ENCODE measurements around the gene ACTA1. TPM values are rescaled to one million over a fixed set of nuclear protein-coding genes. Genes with fewer than 3 reads are reported as not detected.

ACTA1 gene
- total and polyA plus RNA-seq, 10 of the 15 experiments (the other 5 are each of a cell fraction or from before 2014, with no cell fraction given) = 0.05 to 0.35 (median 0.12) TPM; not detected in 7

DNA sequence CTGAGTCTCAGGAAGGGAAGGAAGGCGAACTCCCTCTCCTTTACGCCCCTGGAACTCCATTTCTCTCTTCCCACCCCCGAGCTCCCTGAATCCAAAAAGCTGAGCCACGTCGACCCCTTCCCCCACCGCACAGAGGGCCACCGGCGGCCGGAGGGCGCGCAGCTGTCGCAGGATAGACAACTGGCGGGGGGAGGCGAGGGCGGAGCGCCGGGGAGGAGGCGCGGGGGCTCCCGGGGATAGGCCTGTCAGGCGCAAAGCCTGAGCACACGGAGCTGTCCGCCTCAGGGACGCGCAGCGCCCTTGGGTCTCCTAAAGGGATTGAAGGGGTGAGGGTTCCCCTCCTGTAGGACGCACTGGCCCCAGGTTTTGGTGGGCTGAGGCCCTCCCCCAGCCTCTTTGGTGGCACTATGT is 752 bp upstream of the ACTA1 start:
- DNase-seq (ENCODE audit: low read depth, low spot score) = no peak
- in situ Hi-C loops (cut with MboI) (no loop called here), intact Hi-C loops (cut with micrococcal nuclease; ENCODE audit: unreplicated experiment) (no loop called here)
- TF ChIP-seq RAD21 (IDR thresholded peaks at IDR 0.05; ENCODE audit: insufficient read depth, low read depth, low read length) (no peak), NR2C2 (IDR thresholded peaks at IDR 0.05; ENCODE audit: borderline replicate concordance, control insufficient read depth, insufficient read length, low read depth) (no peak), BHLHE40 (IDR thresholded peaks at IDR 0.05; ENCODE audit: borderline replicate concordance in 1 of 2, low read depth in 2 of 2, low read length in 1 of 2) (no peak), GATAD2B (conservative IDR thresholded peaks at IDR 0.05; ENCODE audit: low read depth) (no peak), BCL11A (IDR thresholded peaks at IDR 0.05; ENCODE audit: low read depth, low read length) (no peak), ZSCAN29 (IDR thresholded peaks at IDR 0.05) (no peak), KDM1A (IDR thresholded peaks at IDR 0.05; ENCODE audit: borderline replicate concordance) (no peak)
- TF ChIP-seq, protein P1, sequence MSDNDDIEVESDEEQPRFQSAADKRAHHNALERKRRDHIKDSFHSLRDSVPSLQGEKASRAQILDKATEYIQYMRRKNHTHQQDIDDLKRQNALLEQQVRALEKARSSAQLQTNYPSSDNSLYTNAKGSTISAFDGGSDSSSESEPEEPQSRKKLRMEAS (IDR thresholded peaks at IDR 0.05; ENCODE audit: low read depth, low read length) = no peak
- TF ChIP-seq, protein P2, sequence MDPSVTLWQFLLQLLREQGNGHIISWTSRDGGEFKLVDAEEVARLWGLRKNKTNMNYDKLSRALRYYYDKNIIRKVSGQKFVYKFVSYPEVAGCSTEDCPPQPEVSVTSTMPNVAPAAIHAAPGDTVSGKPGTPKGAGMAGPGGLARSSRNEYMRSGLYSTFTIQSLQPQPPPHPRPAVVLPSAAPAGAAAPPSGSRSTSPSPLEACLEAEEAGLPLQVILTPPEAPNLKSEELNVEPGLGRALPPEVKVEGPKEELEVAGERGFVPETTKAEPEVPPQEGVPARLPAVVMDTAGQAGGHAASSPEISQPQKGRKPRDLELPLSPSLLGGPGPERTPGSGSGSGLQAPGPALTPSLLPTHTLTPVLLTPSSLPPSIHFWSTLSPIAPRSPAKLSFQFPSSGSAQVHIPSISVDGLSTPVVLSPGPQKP (IDR thresholded peaks at IDR 0.05; ENCODE audit: low read depth, low read length) = no peak
- TF ChIP-seq, protein P3, sequence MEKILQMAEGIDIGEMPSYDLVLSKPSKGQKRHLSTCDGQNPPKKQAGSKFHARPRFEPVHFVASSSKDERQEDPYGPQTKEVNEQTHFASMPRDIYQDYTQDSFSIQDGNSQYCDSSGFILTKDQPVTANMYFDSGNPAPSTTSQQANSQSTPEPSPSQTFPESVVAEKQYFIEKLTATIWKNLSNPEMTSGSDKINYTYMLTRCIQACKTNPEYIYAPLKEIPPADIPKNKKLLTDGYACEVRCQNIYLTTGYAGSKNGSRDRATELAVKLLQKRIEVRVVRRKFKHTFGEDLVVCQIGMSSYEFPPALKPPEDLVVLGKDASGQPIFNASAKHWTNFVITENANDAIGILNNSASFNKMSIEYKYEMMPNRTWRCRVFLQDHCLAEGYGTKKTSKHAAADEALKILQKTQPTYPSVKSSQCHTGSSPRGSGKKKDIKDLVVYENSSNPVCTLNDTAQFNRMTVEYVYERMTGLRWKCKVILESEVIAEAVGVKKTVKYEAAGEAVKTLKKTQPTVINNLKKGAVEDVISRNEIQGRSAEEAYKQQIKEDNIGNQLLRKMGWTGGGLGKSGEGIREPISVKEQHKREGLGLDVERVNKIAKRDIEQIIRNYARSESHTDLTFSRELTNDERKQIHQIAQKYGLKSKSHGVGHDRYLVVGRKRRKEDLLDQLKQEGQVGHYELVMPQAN (conservative IDR thresholded peaks at IDR 0.05) = no peak
- TF ChIP-seq, protein P4, sequence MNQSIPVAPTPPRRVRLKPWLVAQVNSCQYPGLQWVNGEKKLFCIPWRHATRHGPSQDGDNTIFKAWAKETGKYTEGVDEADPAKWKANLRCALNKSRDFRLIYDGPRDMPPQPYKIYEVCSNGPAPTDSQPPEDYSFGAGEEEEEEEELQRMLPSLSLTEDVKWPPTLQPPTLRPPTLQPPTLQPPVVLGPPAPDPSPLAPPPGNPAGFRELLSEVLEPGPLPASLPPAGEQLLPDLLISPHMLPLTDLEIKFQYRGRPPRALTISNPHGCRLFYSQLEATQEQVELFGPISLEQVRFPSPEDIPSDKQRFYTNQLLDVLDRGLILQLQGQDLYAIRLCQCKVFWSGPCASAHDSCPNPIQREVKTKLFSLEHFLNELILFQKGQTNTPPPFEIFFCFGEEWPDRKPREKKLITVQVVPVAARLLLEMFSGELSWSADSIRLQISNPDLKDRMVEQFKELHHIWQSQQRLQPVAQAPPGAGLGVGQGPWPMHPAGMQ (IDR thresholded peaks at IDR 0.05; ENCODE audit: borderline replicate concordance) = no peak
- Histone ChIP-seq H3K27ac (ENCODE audit: control insufficient read depth, insufficient read depth) (no peak overlapping the region), H3K36me3 (ENCODE audit: control insufficient read depth in 2 of 2, insufficient read depth in 2 of 2, low read length in 1 of 2) (no peaks in the 10 kb centered on the region), H3K79me2 (ENCODE audit: control insufficient read depth, insufficient read depth, low read length) (no peaks in the 10 kb centered on the region), H3K9me3 (replicated peaks; ENCODE audit: control insufficient read depth, insufficient read depth, low read length) (peaks cover 8% of the 10 kb centered on the region; the same call in 1 of the 3 replicates), H2AFZ (ENCODE audit: control insufficient read depth, low read depth, low read length) (no peak overlapping the region), H3K27me3 (replicated peaks in 1 of 2; ENCODE audit: control insufficient read depth in 2 of 2, insufficient read depth in 2 of 2, low read length in 1 of 2) (peaks cover 12 to 14% of the 10 kb centered on the region in 2 experiments), H4K20me1 (ENCODE audit: control insufficient read depth, insufficient read depth) (peaks cover 4% of the 10 kb centered on the region; the same call in 1 of the 2 replicates), H3K4me3 (no peak overlapping the region), H3K4me2 (ENCODE audit: control insufficient read depth, insufficient read depth) (no peak overlapping the region), H3K4me1 (ENCODE audit: control insufficient read depth, insufficient read depth, low read length) (no peaks in the 10 kb centered on the region), H3K9ac (ENCODE audit: control insufficient read depth, insufficient read depth, low read length) (no peak overlapping the region)
- peak; percentile 26; the same call in 2 of the 3 replicates for ATAC-seq
- no peak for FAIRE-seq
- RAD21 ChIA-PET (ENCODE audit: unreplicated experiment) = no interaction called here
- SMC1A ChIA-PET (ENCODE audit: uncharacterized antibody, unreplicated experiment) = no interaction called here
- CTCF ChIA-PET = interaction anchor here (0.7 kb wide), 1 partner anchor 23 kb away, joined by 3 read pairs; no protein-coding TSS in a partner anchor
- WGBS (ENCODE audit: insufficient coverage, insufficient replicate concordance, low lambda C conversion rate, missing lambda C conversion rate) = 13% methylated on average over 7 of the region's 27 CpGs
- BruUV-seq (replicated peaks) = no TSS peak
- POLR2A ChIA-PET = no interaction called here

Data from GM12878 (cell line).